GM23338 (cell line): ENCODE data around the gene MSH3. TPM values are rescaled to one million over a fixed set of nuclear protein-coding genes. Genes with fewer than 3 reads are reported as not detected.

ENCODE experiments used
- ATAC-seq: fragments of 200-7000 bp; cut with Tn5 transposase; 3 replicates; pipeline ENCODE4 v1.9.1; 2020
- DNase-seq: peaks from one replicate; pipeline ENCODE4 v3.0.0-alpha.2; 2015; ENCODE audit warnings: low spot score
- H2AFZ ChIP-seq: fragments of 200-600 bp; sonication (generic); 2 replicates; pipeline ENCODE4 v1.8.0; 2016; ENCODE audit warnings: antibody characterized with exemption, mild to moderate bottlenecking, moderate library complexity
- H3F3A ChIP-seq: fragments of 200-600 bp; sonication (generic); replicated peaks from 2 replicates; pipeline ENCODE4 v1.8.0; 2017; ENCODE audit warnings: antibody characterized with exemption, mixed run types, low read depth
- H3K27ac ChIP-seq: fragments of 200-600 bp; sonication (generic); 2 replicates; pipeline ENCODE4 v1.6.1; 2016; ENCODE audit warnings: low read depth
- H3K27me3 ChIP-seq: fragments of 200-600 bp; sonication (generic); 2 replicates; pipeline ENCODE4 v1.8.0; 2016; ENCODE audit warnings: mild to moderate bottlenecking, mixed run types, moderate library complexity; ENCODE audit not compliant: insufficient read depth
- H3K36me3 ChIP-seq: fragments of 200-600 bp; sonication (generic); 2 replicates; pipeline ENCODE4 v1.8.0; 2016; ENCODE audit warnings: mild to moderate bottlenecking; ENCODE audit not compliant: insufficient read depth
- H3K4me1 ChIP-seq: fragments of 200-600 bp; sonication (generic); 2 replicates; pipeline ENCODE4 v1.8.0; 2016; ENCODE audit warnings: mild to moderate bottlenecking, moderate library complexity; ENCODE audit not compliant: insufficient read depth
- H3K4me2 ChIP-seq: fragments of 200-600 bp; sonication (generic); 2 replicates; pipeline ENCODE4 v1.7.1; 2017; ENCODE audit warnings: mixed run types
- H3K4me3 ChIP-seq: fragments of 200-600 bp; sonication (generic); 2 replicates; pipeline ENCODE4 v1.6.1; 2016; ENCODE audit warnings: mixed run types
- H3K79me2 ChIP-seq: fragments of 200-600 bp; sonication (generic); replicated peaks from 2 replicates; pipeline ENCODE4 v1.8.0; 2017; ENCODE audit warnings: mild to moderate bottlenecking; ENCODE audit not compliant: insufficient read depth
- H3K9me2 ChIP-seq: fragments of 200-600 bp; sonication (generic); 2 replicates; pipeline ENCODE4 v1.8.0; 2017; ENCODE audit not compliant: insufficient read depth
- H4K20me1 ChIP-seq: fragments of 200-600 bp; sonication (generic); replicated peaks from 2 replicates; pipeline ENCODE4 v1.8.0; 2017; ENCODE audit warnings: mild to moderate bottlenecking; ENCODE audit not compliant: insufficient read depth
- H3K27ac Mint-ChIP-seq: 2 replicates; pipeline ENCODE4 v1.8.0; 2020; ENCODE audit warnings: inconsistent platforms, mild to moderate bottlenecking, moderate library complexity, mixed read lengths
- H3K27me3 Mint-ChIP-seq: 3 replicates; pipeline ENCODE4 v1.8.0; 2022; ENCODE audit warnings: low read depth, mild to moderate bottlenecking, moderate library complexity, mixed read lengths, inconsistent platforms; ENCODE audit not compliant: insufficient read depth, poor library complexity
- H3K36me3 Mint-ChIP-seq: 3 replicates; pipeline ENCODE4 v1.8.0; 2021; ENCODE audit warnings: low read depth, mild to moderate bottlenecking, inconsistent platforms, moderate library complexity, mixed read lengths
- H3K4me1 Mint-ChIP-seq: 3 replicates; pipeline ENCODE4 v1.8.0; 2020; ENCODE audit warnings: mild to moderate bottlenecking, inconsistent platforms, mixed read lengths
- H3K4me3 Mint-ChIP-seq: 3 replicates; pipeline ENCODE4 v1.8.0; 2021; ENCODE audit warnings: moderate library complexity, mild to moderate bottlenecking, inconsistent platforms, mixed read lengths
- H3K9me3 Mint-ChIP-seq: 3 replicates; pipeline ENCODE4 v1.8.0; 2020; ENCODE audit warnings: moderate library complexity, mild to moderate bottlenecking, inconsistent platforms, mixed read lengths
- CREB1 ChIP-seq: fragments of 250-450 bp; sonication (Bioruptor Pico); IDR thresholded peaks from 2 replicates; pipeline ENCODE4 v1.5.0; 2020; ENCODE audit warnings: low read depth, mild to moderate bottlenecking, moderate library complexity
- CTCF ChIP-seq, 2 experiments: fragments of 200-600 bp in 1 of 2; sonication (generic) in 1 of 2; conservative IDR thresholded peaks; 2 replicates each; pipeline versions ENCODE4 v1.5.1 to v1.6.1; 2016 to 2017; ENCODE audit warnings: antibody characterized with exemption in 2 of 2, low read depth in 2 of 2, mild to moderate bottlenecking in 2 of 2, moderate library complexity in 1 of 2
- NANOG ChIP-seq: IDR thresholded peaks from 2 replicates; pipeline ENCODE4 v1.6.1; 2016; ENCODE audit warnings: antibody characterized with exemption, borderline replicate concordance
- POLR2AphosphoS5 ChIP-seq: IDR thresholded peaks from 2 replicates; pipeline ENCODE4 v1.6.1; 2016; ENCODE audit warnings: antibody characterized with exemption, low read depth
- STAT1 ChIP-seq: IDR thresholded peaks from one replicate; pipeline ENCODE4 v1.6.1; 2016; ENCODE audit warnings: antibody characterized with exemption; ENCODE audit not compliant: unreplicated experiment
- ZNF331 ChIP-seq: fragments of 250-450 bp; sonication (Bioruptor Pico); IDR thresholded peaks from 2 replicates; pipeline ENCODE4 v1.5.0; 2020; ENCODE audit warnings: low read depth, mild to moderate bottlenecking, moderate library complexity
- polyA plus RNA-seq: library from polyadenylated mRNA; unstranded; fragments of >200 nt; fragmentation: Nextera tagmentation; extraction: Ambion mirVana; gene quantifications from 2 replicates; pipeline ENCODE4 v1.2.1, GENCODE V29; 2016
- total RNA-seq: library from RNA; depleted of rRNA; stranded (reverse); fragments of >200 nt; shearing (Covaris generic); gene quantifications from 2 replicates; pipeline ENCODE4 v1.2.3, GENCODE V29; 2014
- TF ChIP-seq, protein P1 (sequence below): IDR thresholded peaks from one replicate; pipeline ENCODE4 v1.6.1; 2018; ENCODE audit warnings: antibody characterized with exemption; ENCODE audit not compliant: unreplicated experiment
- TF ChIP-seq, protein P2 (sequence below): fragments of 250-450 bp; sonication (Bioruptor Pico); IDR thresholded peaks from 2 replicates; pipeline ENCODE4 v1.5.0; 2020; ENCODE audit warnings: mild to moderate bottlenecking, moderate library complexity

The MSH3 gene
- total and polyA plus RNA-seq, 2 experiments from 2014 or later, result 13.3 to 16.6 TPM

GRCh38 chr5:80696450-80696849 lies 42.0 kb downstream of the MSH3 start:
- 0 out of 2 replicates have a peak, but pooled peaks cover 4% of the 10 kb centered on the region for H3K36me3 ChIP-seq
- Mint-ChIP-seq H3K27me3 (no peaks in the 10 kb centered on the region), H3K4me1 (peaks cover 2% of the 10 kb centered on the region; the same call in 2 of the 3 replicates), H3K27ac (no peak overlapping the region), H3K4me3 (no peak overlapping the region), H3K9me3 (no peaks in the 10 kb centered on the region), H3K36me3 (no peaks in the 10 kb centered on the region; the same call in 2 of the 3 replicates)
- no peaks in the 10 kb centered on the region for H3K27me3 ChIP-seq
- DNase-seq (no peak), ATAC-seq (no peak)
- TF ChIP-seq POLR2AphosphoS5, result no peak
- TF ChIP-seq, protein P1, sequence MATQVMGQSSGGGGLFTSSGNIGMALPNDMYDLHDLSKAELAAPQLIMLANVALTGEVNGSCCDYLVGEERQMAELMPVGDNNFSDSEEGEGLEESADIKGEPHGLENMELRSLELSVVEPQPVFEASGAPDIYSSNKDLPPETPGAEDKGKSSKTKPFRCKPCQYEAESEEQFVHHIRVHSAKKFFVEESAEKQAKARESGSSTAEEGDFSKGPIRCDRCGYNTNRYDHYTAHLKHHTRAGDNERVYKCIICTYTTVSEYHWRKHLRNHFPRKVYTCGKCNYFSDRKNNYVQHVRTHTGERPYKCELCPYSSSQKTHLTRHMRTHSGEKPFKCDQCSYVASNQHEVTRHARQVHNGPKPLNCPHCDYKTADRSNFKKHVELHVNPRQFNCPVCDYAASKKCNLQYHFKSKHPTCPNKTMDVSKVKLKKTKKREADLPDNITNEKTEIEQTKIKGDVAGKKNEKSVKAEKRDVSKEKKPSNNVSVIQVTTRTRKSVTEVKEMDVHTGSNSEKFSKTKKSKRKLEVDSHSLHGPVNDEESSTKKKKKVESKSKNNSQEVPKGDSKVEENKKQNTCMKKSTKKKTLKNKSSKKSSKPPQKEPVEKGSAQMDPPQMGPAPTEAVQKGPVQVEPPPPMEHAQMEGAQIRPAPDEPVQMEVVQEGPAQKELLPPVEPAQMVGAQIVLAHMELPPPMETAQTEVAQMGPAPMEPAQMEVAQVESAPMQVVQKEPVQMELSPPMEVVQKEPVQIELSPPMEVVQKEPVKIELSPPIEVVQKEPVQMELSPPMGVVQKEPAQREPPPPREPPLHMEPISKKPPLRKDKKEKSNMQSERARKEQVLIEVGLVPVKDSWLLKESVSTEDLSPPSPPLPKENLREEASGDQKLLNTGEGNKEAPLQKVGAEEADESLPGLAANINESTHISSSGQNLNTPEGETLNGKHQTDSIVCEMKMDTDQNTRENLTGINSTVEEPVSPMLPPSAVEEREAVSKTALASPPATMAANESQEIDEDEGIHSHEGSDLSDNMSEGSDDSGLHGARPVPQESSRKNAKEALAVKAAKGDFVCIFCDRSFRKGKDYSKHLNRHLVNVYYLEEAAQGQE, result no peak
- no peak for TF ChIP-seq NANOG
- TF ChIP-seq CTCF (conservative IDR thresholded peaks at IDR 0.05; ENCODE audit: low read depth in 2 of 2), result no peak
- no peak for TF ChIP-seq STAT1
- TF ChIP-seq CREB1 (CRISPR knock-in tag), result no peak
- TF ChIP-seq ZNF331 (CRISPR knock-in tag), result no peak
- no peak overlapping the region for H2AFZ ChIP-seq
- no peak overlapping the region for H3K4me2 ChIP-seq
- H3K4me1 ChIP-seq, result peaks cover 4% of the 10 kb centered on the region; the same call in 1 of the 2 replicates
- H3F3A ChIP-seq, result no peaks in the 10 kb centered on the region
- H3K79me2 ChIP-seq, result no peaks in the 10 kb centered on the region
- no peak overlapping the region for H3K27ac ChIP-seq
- no peak overlapping the region for H3K4me3 ChIP-seq
- no peaks in the 10 kb centered on the region for H3K9me2 ChIP-seq
- H4K20me1 ChIP-seq, result no peaks in the 10 kb centered on the region

- Mint-ChIP-seq H3K4me1 (peaks cover 5% of the 10 kb centered on the region; the same call in 2 of the 3 replicates), H3K27me3 (no peaks in the 10 kb centered on the region), H3K36me3 (no peaks in the 10 kb centered on the region; the same call in 1 of the 3 replicates), H3K9me3 (no peaks in the 10 kb centered on the region), H3K27ac (no peak overlapping the region), H3K4me3 (no peak overlapping the region)
- H3K4me2 ChIP-seq, result no peak overlapping the region
- H3K9me2 ChIP-seq, result no peaks in the 10 kb centered on the region
- DNase-seq, result no peak
- no peak for ATAC-seq
- no peak overlapping the region for H3K4me3 ChIP-seq
- peaks cover 4% of the 10 kb centered on the region; the same call in 1 of the 2 replicates for H3K4me1 ChIP-seq
- H3K79me2 ChIP-seq, result no peaks in the 10 kb centered on the region
- no peaks in the 10 kb centered on the region for H4K20me1 ChIP-seq
- H3K27ac ChIP-seq, result no peak overlapping the region
- H2AFZ ChIP-seq, result no peak overlapping the region
- H3F3A ChIP-seq, result no peaks in the 10 kb centered on the region
- H3K36me3 ChIP-seq, result 0 out of 2 replicates have a peak, but pooled peaks cover 4% of the 10 kb centered on the region
- no peaks in the 10 kb centered on the region for H3K27me3 ChIP-seq
- TF ChIP-seq, protein P2, sequence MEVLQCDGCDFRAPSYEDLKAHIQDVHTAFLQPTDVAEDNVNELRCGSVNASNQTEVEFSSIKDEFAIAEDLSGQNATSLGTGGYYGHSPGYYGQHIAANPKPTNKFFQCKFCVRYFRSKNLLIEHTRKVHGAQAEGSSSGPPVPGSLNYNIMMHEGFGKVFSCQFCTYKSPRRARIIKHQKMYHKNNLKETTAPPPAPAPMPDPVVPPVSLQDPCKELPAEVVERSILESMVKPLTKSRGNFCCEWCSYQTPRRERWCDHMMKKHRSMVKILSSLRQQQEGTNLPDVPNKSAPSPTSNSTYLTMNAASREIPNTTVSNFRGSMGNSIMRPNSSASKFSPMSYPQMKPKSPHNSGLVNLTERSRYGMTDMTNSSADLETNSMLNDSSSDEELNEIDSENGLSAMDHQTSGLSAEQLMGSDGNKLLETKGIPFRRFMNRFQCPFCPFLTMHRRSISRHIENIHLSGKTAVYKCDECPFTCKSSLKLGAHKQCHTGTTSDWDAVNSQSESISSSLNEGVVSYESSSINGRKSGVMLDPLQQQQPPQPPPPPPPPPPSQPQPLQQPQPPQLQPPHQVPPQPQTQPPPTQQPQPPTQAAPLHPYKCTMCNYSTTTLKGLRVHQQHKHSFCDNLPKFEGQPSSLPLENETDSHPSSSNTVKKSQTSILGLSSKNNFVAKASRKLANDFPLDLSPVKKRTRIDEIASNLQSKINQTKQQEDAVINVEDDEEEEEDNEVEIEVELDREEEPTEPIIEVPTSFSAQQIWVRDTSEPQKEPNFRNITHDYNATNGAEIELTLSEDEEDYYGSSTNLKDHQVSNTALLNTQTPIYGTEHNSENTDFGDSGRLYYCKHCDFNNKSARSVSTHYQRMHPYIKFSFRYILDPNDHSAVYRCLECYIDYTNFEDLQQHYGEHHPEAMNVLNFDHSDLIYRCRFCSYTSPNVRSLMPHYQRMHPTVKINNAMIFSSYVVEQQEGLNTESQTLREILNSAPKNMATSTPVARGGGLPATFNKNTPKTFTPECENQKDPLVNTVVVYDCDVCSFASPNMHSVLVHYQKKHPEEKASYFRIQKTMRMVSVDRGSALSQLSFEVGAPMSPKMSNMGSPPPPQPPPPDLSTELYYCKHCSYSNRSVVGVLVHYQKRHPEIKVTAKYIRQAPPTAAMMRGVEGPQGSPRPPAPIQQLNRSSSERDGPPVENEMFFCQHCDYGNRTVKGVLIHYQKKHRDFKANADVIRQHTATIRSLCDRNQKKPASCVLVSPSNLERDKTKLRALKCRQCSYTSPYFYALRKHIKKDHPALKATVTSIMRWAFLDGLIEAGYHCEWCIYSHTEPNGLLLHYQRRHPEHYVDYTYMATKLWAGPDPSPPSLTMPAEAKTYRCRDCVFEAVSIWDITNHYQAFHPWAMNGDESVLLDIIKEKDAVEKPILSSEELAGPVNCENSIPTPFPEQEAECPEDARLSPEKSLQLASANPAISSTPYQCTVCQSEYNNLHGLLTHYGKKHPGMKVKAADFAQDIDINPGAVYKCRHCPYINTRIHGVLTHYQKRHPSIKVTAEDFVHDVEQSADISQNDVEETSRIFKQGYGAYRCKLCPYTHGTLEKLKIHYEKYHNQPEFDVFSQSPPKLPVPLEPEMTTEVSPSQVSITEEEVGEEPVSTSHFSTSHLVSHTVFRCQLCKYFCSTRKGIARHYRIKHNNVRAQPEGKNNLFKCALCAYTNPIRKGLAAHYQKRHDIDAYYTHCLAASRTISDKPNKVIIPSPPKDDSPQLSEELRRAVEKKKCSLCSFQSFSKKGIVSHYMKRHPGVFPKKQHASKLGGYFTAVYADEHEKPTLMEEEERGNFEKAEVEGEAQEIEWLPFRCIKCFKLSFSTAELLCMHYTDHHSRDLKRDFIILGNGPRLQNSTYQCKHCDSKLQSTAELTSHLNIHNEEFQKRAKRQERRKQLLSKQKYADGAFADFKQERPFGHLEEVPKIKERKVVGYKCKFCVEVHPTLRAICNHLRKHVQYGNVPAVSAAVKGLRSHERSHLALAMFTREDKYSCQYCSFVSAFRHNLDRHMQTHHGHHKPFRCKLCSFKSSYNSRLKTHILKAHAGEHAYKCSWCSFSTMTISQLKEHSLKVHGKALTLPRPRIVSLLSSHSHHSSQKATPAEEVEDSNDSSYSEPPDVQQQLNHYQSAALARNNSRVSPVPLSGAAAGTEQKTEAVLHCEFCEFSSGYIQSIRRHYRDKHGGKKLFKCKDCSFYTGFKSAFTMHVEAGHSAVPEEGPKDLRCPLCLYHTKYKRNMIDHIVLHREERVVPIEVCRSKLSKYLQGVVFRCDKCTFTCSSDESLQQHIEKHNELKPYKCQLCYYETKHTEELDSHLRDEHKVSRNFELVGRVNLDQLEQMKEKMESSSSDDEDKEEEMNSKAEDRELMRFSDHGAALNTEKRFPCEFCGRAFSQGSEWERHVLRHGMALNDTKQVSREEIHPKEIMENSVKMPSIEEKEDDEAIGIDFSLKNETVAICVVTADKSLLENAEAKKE, result no peak
- TF ChIP-seq CTCF (conservative IDR thresholded peaks at IDR 0.05; ENCODE audit: low read depth in 2 of 2), result no peak
These were observed 42.6 kb downstream of the MSH3 start for GRCh38 chr5:80697100-80697499.
